ENCODE results near the gene WDR7. TPM values are rescaled to one million over a fixed set of nuclear protein-coding genes. Genes with fewer than 3 reads are reported as not detected.

The WDR7 gene
- total and polyA plus RNA-seq, 2 of the 4 experiments (the other 2 are of a cell fraction): 3.7 to 23.3 TPM

DNA sequence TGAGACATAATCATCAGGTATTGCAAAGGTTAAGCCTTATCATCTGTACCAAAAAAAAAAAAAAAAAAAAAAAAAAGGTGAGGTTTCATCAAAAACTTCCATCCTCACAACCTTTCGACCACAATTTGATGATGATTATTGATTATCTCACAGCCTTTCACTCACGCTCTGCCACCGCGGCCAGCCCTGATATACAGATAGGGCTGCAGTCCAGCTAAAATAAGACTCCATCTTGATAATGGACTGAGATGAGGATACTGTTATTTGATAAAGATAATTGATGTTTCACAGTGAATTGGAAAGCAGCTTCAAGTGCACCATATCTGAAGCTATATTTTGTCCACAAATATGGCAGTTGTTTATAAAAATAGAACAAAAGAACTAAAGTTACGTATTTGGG is 336.1 kb downstream of the WDR7 start:
- BruUV-seq (replicated peaks): no TSS peak
- H2BK120ac ChIP-seq (ENCODE audit: low read depth, low read length): no peak overlapping the region
- intact Hi-C loops (cut with micrococcal nuclease): no loop called here
- H3K4me3 ChIP-seq (ENCODE audit: insufficient read depth, low read depth, low read length): no peak overlapping the region
- no peak overlapping the region for H4K5ac ChIP-seq (ENCODE audit: low read depth, low read length)
- no peak overlapping the region for H4K91ac ChIP-seq (ENCODE audit: insufficient read depth, low read depth, low read length)
- H2BK15ac ChIP-seq (ENCODE audit: low read depth, low read length): no peak overlapping the region
- POLR2A ChIA-PET (ENCODE audit: unreplicated experiment): no interaction called here
- H2BK5ac ChIP-seq (ENCODE audit: low read depth, low read length, poor library complexity, severe bottlenecking): no peak overlapping the region
- in situ Hi-C loops (cut with MboI; ENCODE audit: low sequenced_read_pairs): no loop called here
- no peak overlapping the region for H2AFZ ChIP-seq (replicated peaks; ENCODE audit: low read length, poor library complexity)
- H2BK20ac ChIP-seq (ENCODE audit: low read depth, low read length): no peak overlapping the region
- H3K27ac ChIP-seq (ENCODE audit: insufficient read depth, low read length): no peak overlapping the region
- no peaks in the 10 kb centered on the region for H4K20me1 ChIP-seq (ENCODE audit: insufficient read depth, low read length)
- H3K4me1 ChIP-seq (ENCODE audit: control insufficient read depth, insufficient read depth, low read length): no peaks in the 10 kb centered on the region
- no CpG with 5 or more reads among the region's 5 CpGs for WGBS, 2 experiments (ENCODE audit: extremely low coverage in 2 of 2, insufficient read length in 1 of 2)
- H3K9ac ChIP-seq (ENCODE audit: low read depth, low read length): no peak overlapping the region
- H3K14ac ChIP-seq (replicated peaks; ENCODE audit: low read depth, low read length): no peak overlapping the region
- no peaks in the 10 kb centered on the region for H3K79me1 ChIP-seq (ENCODE audit: low read depth in 1 of 2, low read length in 2 of 2)
- no peak overlapping the region for H3K4ac ChIP-seq (ENCODE audit: low read depth, low read length)
- no peak overlapping the region for H3K23ac ChIP-seq (ENCODE audit: low read depth, low read length)
- H2AK9ac ChIP-seq (replicated peaks; ENCODE audit: low read depth, low read length, poor library complexity): no peak overlapping the region
- CTCF ChIA-PET: interaction anchor here (0.7 kb wide), 1 partner anchor 95 kb away, joined by 3 read pairs; no protein-coding TSS in a partner anchor
- H2AK5ac ChIP-seq (ENCODE audit: low read depth, low read length): no peak overlapping the region
- DNase-seq (no peak), ATAC-seq (ENCODE audit: low read depth) (no peak)
- no peaks in the 10 kb centered on the region for H3K27me3 ChIP-seq (ENCODE audit: control insufficient read depth, insufficient read depth, low read length)
- H3K9me3 ChIP-seq (ENCODE audit: control insufficient read depth, insufficient read depth, low read length): no peaks in the 10 kb centered on the region
- TF ChIP-seq POLR2A (IDR thresholded peaks at IDR 0.05; ENCODE audit: low read depth, low read length) (no peak), CTCF (conservative IDR thresholded peaks at IDR 0.05; ENCODE audit: low read depth, low read length) (no peak), USF2 (IDR thresholded peaks at IDR 0.05; ENCODE audit: low read depth, low read length) (no peak), FOS (IDR thresholded peaks at IDR 0.05; ENCODE audit: low read depth, low read length) (no peak), RAD21 (IDR thresholded peaks at IDR 0.05; ENCODE audit: low read length) (no peak), CHD1 (IDR thresholded peaks at IDR 0.05; ENCODE audit: low read depth, low read length) (no peak), MAZ (IDR thresholded peaks at IDR 0.05; ENCODE audit: borderline replicate concordance, low read depth, low read length) (no peak), NFE2L2 (IDR thresholded peaks at IDR 0.05; ENCODE audit: low read depth, low read length) (no peak), BHLHE40 (IDR thresholded peaks at IDR 0.05; ENCODE audit: low read depth, low read length) (no peak), SMC3 (IDR thresholded peaks at IDR 0.05; ENCODE audit: low read depth, low read length) (no peak), RFX5 (IDR thresholded peaks at IDR 0.05; ENCODE audit: low read depth, low read length) (no peak), MXI1 (IDR thresholded peaks at IDR 0.05; ENCODE audit: borderline replicate concordance, low read depth, low read length) (no peak), MAFK (IDR thresholded peaks at IDR 0.05; ENCODE audit: low read depth, low read length) (no peak), CEBPB (IDR thresholded peaks at IDR 0.05; ENCODE audit: low read depth, low read length) (no peak), RCOR1 (IDR thresholded peaks at IDR 0.05; ENCODE audit: insufficient replicate concordance, low read length) (no peak)
- TF ChIP-seq, protein P1, sequence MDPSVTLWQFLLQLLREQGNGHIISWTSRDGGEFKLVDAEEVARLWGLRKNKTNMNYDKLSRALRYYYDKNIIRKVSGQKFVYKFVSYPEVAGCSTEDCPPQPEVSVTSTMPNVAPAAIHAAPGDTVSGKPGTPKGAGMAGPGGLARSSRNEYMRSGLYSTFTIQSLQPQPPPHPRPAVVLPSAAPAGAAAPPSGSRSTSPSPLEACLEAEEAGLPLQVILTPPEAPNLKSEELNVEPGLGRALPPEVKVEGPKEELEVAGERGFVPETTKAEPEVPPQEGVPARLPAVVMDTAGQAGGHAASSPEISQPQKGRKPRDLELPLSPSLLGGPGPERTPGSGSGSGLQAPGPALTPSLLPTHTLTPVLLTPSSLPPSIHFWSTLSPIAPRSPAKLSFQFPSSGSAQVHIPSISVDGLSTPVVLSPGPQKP (IDR thresholded peaks at IDR 0.05; ENCODE audit: borderline replicate concordance, low read depth, low read length): no peak
- H3K56ac ChIP-seq (ENCODE audit: extremely low read depth, insufficient read depth, low read length): no peak overlapping the region
- H3K4me2 ChIP-seq (ENCODE audit: low read depth, low read length): no peak overlapping the region
- no peak overlapping the region for H4K8ac ChIP-seq (ENCODE audit: low read depth in 2 of 2, low read length in 2 of 2)
- dilution Hi-C loops (cut with HindIII; ENCODE audit: low sequenced_read_pairs, unreplicated experiment): no loop called here
- no peak overlapping the region for H3K18ac ChIP-seq (ENCODE audit: low read depth, low read length)
- H3K9me1 ChIP-seq (ENCODE audit: insufficient read depth, low read length): 0 out of 2 replicates have a peak, but pooled peaks cover 3% of the 10 kb centered on the region
- H3K36me3 ChIP-seq (ENCODE audit: control insufficient read depth, insufficient read depth, low read length): no peaks in the 10 kb centered on the region
